Endodermal cell (in vitro differentiated cells): ENCODE measurements around the gene EMID1. TPM values are rescaled to one million over a fixed set of nuclear protein-coding genes. Genes with fewer than 3 reads are reported as not detected.

Experiments used
- DNase-seq: peaks from one replicate; pipeline ENCODE4 v3.0.0-alpha.2; 2017
- H3K27ac ChIP-seq: 2 replicates; pipeline ENCODE4 v1.5.1; 2013; ENCODE audit warnings: mild to moderate bottlenecking, low read depth, low read length, moderate library complexity
- H3K27me3 ChIP-seq: 2 replicates; pipeline ENCODE4 v1.6.1; 2013; ENCODE audit warnings: mild to moderate bottlenecking, low read length, moderate library complexity; ENCODE audit not compliant: insufficient read depth, control insufficient read depth, poor library complexity, severe bottlenecking
- H3K36me3 ChIP-seq: 2 replicates; pipeline ENCODE4 v1.7.0; 2013; ENCODE audit warnings: mild to moderate bottlenecking, low read length, moderate library complexity; ENCODE audit not compliant: control insufficient read depth, insufficient read depth
- H3K4me1 ChIP-seq: one replicate; pipeline ENCODE4 v1.7.0; 2013; ENCODE audit warnings: low read length; ENCODE audit not compliant: control insufficient read depth, insufficient read depth
- H3K4me3 ChIP-seq: 2 replicates; pipeline ENCODE4 v1.5.1; 2013; ENCODE audit warnings: mild to moderate bottlenecking, low read length, moderate library complexity
- H3K9ac ChIP-seq: 2 replicates; pipeline ENCODE4 v1.6.1; 2013; ENCODE audit warnings: mild to moderate bottlenecking, low read length, moderate library complexity; ENCODE audit not compliant: poor library complexity, severe bottlenecking; ENCODE audit errors: extremely low read depth
- H3K9me3 ChIP-seq: 2 replicates; pipeline ENCODE4 v1.6.1; 2013; ENCODE audit warnings: mild to moderate bottlenecking, low read length, moderate library complexity; ENCODE audit not compliant: control insufficient read depth
- H3K27ac Mint-ChIP-seq: 2 replicates; pipeline ENCODE4 v1.8.0; 2020; ENCODE audit warnings: mixed read lengths
- H3K27me3 Mint-ChIP-seq: 2 replicates; pipeline ENCODE4 v1.8.0; 2021; ENCODE audit warnings: mild to moderate bottlenecking, mixed read lengths; ENCODE audit not compliant: insufficient read depth
- H3K36me3 Mint-ChIP-seq: 2 replicates; pipeline ENCODE4 v1.8.0; 2020; ENCODE audit warnings: low read depth, mixed read lengths
- H3K4me1 Mint-ChIP-seq: 2 replicates; pipeline ENCODE4 v1.8.0; 2020; ENCODE audit warnings: mixed read lengths
- H3K4me3 Mint-ChIP-seq: 2 replicates; pipeline ENCODE4 v1.8.0; 2020; ENCODE audit warnings: mild to moderate bottlenecking, moderate library complexity, mixed read lengths
- H3K9me3 Mint-ChIP-seq: 2 replicates; pipeline ENCODE4 v1.8.0; 2020; ENCODE audit warnings: mild to moderate bottlenecking, mixed read lengths
- WGBS, 2 experiments: methylation state at CpG; one replicate each; pipeline versions ENCODE4 v1.1.5 to v1.1.7; 2013; ENCODE audit warnings: missing lambda C conversion rate in 2 of 2, mixed read lengths in 1 of 2; ENCODE audit not compliant: insufficient coverage in 1 of 2, insufficient read length in 1 of 2; 5-methylcytosine and 5-hydroxymethylcytosine counted together
- total RNA-seq, 2 donors: library from RNA; stranded (reverse); fragmentation: NEBNext Ultra II Directional in 1 of 2; extraction: Animal tissue kit (Norgen Biotek cat#: 25700) in 1 of 2; gene quantifications; 2 replicates in 1 of 2; 3 replicates in 1 of 2; pipeline ENCODE4 v1.2.1, GENCODE V29; 2021
- TF ChIP-seq, protein P1 (sequence below): fragments of 200-600 bp; sonication (generic); conservative IDR thresholded peaks from 2 replicates; pipeline ENCODE4 v1.5.0; 2021; ENCODE audit warnings: antibody characterized with exemption, mild to moderate bottlenecking

EMID1 gene
- total RNA-seq, 2 donors from 2014 or later, result 19.8 to 41.8 TPM

DNA sequence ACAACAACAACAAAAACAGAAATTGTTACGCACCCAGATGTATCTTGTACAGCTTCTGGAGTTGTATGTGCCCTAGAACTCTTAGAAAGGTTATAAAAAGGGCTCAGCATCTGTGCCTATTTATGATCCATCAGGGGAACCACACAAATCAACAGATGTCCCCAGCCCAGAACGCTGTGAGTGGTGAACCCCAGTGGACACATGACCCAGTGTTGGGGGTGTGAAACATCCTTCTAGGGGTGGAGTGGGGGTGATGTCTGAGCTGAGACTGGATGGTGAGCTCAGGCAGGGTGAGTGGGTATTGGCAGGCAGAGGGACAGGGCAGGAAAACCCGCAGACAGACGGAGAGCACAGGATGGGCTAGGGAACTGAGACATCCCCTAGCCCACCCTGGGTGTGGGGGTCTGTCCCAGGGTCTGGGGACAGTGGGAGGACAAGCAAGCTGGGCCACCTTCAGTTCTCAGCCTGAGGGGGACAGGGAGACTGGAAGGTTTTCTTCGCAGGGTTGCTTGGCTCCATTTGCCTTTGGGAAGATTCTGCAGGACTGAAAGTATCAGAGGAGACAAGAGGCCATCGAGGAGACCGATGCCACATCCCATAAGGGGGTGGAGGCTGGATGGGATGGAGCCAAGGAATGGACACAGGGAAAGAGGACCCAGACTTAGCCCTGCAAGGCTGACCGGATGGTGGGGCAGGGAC lies 5.8 kb upstream of the EMID1 start:
- H3K27ac ChIP-seq, result no peak overlapping the region
- TF ChIP-seq, protein P1, sequence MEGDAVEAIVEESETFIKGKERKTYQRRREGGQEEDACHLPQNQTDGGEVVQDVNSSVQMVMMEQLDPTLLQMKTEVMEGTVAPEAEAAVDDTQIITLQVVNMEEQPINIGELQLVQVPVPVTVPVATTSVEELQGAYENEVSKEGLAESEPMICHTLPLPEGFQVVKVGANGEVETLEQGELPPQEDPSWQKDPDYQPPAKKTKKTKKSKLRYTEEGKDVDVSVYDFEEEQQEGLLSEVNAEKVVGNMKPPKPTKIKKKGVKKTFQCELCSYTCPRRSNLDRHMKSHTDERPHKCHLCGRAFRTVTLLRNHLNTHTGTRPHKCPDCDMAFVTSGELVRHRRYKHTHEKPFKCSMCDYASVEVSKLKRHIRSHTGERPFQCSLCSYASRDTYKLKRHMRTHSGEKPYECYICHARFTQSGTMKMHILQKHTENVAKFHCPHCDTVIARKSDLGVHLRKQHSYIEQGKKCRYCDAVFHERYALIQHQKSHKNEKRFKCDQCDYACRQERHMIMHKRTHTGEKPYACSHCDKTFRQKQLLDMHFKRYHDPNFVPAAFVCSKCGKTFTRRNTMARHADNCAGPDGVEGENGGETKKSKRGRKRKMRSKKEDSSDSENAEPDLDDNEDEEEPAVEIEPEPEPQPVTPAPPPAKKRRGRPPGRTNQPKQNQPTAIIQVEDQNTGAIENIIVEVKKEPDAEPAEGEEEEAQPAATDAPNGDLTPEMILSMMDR, result no peak
- Mint-ChIP-seq H3K27me3 (peaks cover 2% of the 10 kb centered on the region), H3K36me3 (peaks cover 3% of the 10 kb centered on the region), H3K27ac (peak overlapping the region; percentile 35), H3K4me1 (peaks cover 18% of the 10 kb centered on the region), H3K9me3 (peaks cover 3% of the 10 kb centered on the region), H3K4me3 (no peak overlapping the region)
- H3K36me3 ChIP-seq, result no peaks in the 10 kb centered on the region
- H3K4me1 ChIP-seq, result peaks cover 5% of the 10 kb centered on the region
- no peak overlapping the region for H3K4me3 ChIP-seq
- 85 to 89% methylated on average over 3 to 8 of the region's 8 CpGs for WGBS, 2 experiments
- H3K9ac ChIP-seq, result no peak overlapping the region
- DNase-seq, result no peak
- no peaks in the 10 kb centered on the region for H3K27me3 ChIP-seq
- H3K9me3 ChIP-seq, result no peaks in the 10 kb centered on the region

DNA sequence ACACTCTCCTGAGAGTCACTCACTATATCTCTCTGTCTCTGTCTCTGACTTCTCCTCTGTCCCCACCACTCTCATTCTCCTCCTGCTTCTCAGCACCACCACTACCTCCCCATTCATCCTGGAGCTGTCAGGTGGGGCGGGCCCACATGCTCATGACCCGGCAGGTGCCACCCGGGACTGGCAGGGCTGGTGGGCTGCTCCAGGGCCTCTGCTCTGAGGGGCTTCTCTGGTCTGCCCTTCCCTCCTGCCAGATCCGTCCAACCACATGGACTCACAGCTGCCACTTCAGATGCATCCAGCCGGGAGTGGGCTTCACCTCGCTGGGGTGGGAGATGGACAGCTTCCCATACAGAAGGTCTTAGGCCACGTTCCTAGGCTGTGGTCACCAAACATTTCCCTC lies 4.8 kb upstream of the EMID1 start:
- Mint-ChIP-seq H3K9me3 (no peaks in the 10 kb centered on the region), H3K36me3 (no peaks in the 10 kb centered on the region), H3K27ac (no peak overlapping the region), H3K27me3 (peaks cover 2% of the 10 kb centered on the region), H3K4me3 (no peak overlapping the region), H3K4me1 (peaks cover 17% of the 10 kb centered on the region)
- H3K9me3 ChIP-seq, result no peaks in the 10 kb centered on the region
- no peak overlapping the region for H3K9ac ChIP-seq
- peaks cover 5% of the 10 kb centered on the region for H3K4me1 ChIP-seq
- H3K27ac ChIP-seq, result no peak overlapping the region
- H3K27me3 ChIP-seq, result no peaks in the 10 kb centered on the region
- H3K4me3 ChIP-seq, result no peak overlapping the region
- 95 to 100% methylated on average over 4 to 7 of the region's 7 CpGs for WGBS, 2 experiments
- no peak for DNase-seq
- H3K36me3 ChIP-seq, result no peaks in the 10 kb centered on the region
- TF ChIP-seq, protein P1, result no peak

DNA sequence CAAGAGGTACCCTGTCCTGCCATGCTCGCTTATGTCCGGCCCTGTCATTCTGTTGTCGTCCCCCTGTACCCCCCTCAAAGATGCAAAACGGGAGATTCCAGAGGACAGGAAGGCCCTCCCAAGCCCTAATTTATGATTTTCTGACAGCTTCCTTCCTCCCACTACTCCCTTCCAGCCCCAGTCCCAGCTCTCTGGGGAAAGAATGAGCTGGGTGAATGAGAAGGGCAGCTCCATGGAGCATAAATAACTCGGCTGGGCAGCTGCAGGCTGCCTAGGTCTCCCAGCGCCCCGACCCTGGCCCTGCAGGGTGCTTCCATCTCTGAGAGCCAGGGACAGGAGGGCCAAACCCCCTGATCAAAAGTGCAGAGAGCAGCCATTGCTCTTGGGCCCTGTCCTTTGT lies 3.9 kb upstream of the EMID1 start:
- Histone ChIP-seq H3K4me1 (peaks cover 7% of the 10 kb centered on the region), H3K27ac (peak overlapping the region; percentile 8), H3K36me3 (no peaks in the 10 kb centered on the region), H3K9me3 (no peaks in the 10 kb centered on the region), H3K4me3 (no peak overlapping the region), H3K9ac (no peak overlapping the region), H3K27me3 (no peaks in the 10 kb centered on the region)
- 92 to 97% methylated on average over 5 to 7 of the region's 7 CpGs for WGBS, 2 experiments
- TF ChIP-seq, protein P1, result no peak
- no peaks in the 10 kb centered on the region for H3K9me3 Mint-ChIP-seq
- H3K4me1 Mint-ChIP-seq, result peaks cover 17% of the 10 kb centered on the region
- H3K27ac Mint-ChIP-seq, result no peak overlapping the region
- H3K4me3 Mint-ChIP-seq, result no peak overlapping the region
- H3K36me3 Mint-ChIP-seq, result no peaks in the 10 kb centered on the region
- peaks cover 4% of the 10 kb centered on the region for H3K27me3 Mint-ChIP-seq
- DNase-seq, result no peak
